ENCODE data around the gene GPR158.

Gene GPR158

GRCh38 chr10:25557136-25557535 is 382.3 kb downstream of the GPR158 start:
- TF ChIP-seq CTCF (conservative IDR thresholded peaks at IDR 0.05; ENCODE audit: low read length): no peak
- no peak overlapping the region for H3K4me3 ChIP-seq (ENCODE audit: low read length)

GRCh38 chr10:25561758-25562157 is 387.0 kb downstream of the GPR158 start:
- no peak overlapping the region for H3K4me3 ChIP-seq (ENCODE audit: low read length)
- TF ChIP-seq CTCF (conservative IDR thresholded peaks at IDR 0.05; ENCODE audit: low read length): no peak
- no peak for DNase-seq (ENCODE audit: low read depth)

More at GRCh38 chr10:25557136-25557535, 382.3 kb downstream of the GPR158 start:
- DNase-seq (ENCODE audit: low read depth): no peak

- no peak for DNase-seq (ENCODE audit: low read depth)
- no peak for TF ChIP-seq CTCF (conservative IDR thresholded peaks at IDR 0.05; ENCODE audit: low read length)
- H3K4me3 ChIP-seq (ENCODE audit: low read length): no peak overlapping the region
Measured at GRCh38 chr10:25562547-25562946, 387.7 kb downstream of the GPR158 start.

GRCh38 chr10:25564351-25564750 is 389.6 kb downstream of the GPR158 start:
- TF ChIP-seq CTCF (conservative IDR thresholded peaks at IDR 0.05; ENCODE audit: low read length): no peak
- DNase-seq (ENCODE audit: low read depth): no peak
- H3K4me3 ChIP-seq (ENCODE audit: low read length): no peak overlapping the region

GRCh38 chr10:25565570-25565969 is 390.8 kb downstream of the GPR158 start:
- no peak for TF ChIP-seq CTCF (conservative IDR thresholded peaks at IDR 0.05; ENCODE audit: low read length)
- no peak for DNase-seq (ENCODE audit: low read depth)
- no peak overlapping the region for H3K4me3 ChIP-seq (ENCODE audit: low read length)

- no peak overlapping the region for H3K4me3 ChIP-seq (ENCODE audit: low read length)
- DNase-seq (ENCODE audit: low read depth): no peak
- TF ChIP-seq CTCF (conservative IDR thresholded peaks at IDR 0.05; ENCODE audit: low read length): no peak
Measured at GRCh38 chr10:25573316-25573715, 398.5 kb downstream of the GPR158 start.

- DNase-seq (ENCODE audit: low read depth): no peak
- TF ChIP-seq CTCF (conservative IDR thresholded peaks at IDR 0.05; ENCODE audit: low read length): no peak
- no peak overlapping the region for H3K4me3 ChIP-seq (ENCODE audit: low read length)
Measured at GRCh38 chr10:25575343-25575742, 400.5 kb downstream of the GPR158 start.

Measured in AG10803 (cell line).